Stimulated activated naive CD8-positive, alpha-beta T cell treated with anti-CD3 and anti-CD28 coated beads, Interleukin-15, amount 100 ng/mL, for 72 hours (primary cell): ENCODE data around the gene LRP1B.

ENCODE experiments used
- ATAC-seq: fragments of 150-1000 bp; cut with Tn5 transposase; 2 replicates; pipeline ENCODE4 v1.10.0; 2021; ENCODE audit warnings: mild to moderate bottlenecking, moderate library complexity
- DNase-seq, 2 donors: peaks; one replicate each; pipeline ENCODE4 v3.0.0; 2021 to 2022
- H3K27ac Mint-ChIP-seq, 2 donors: one replicate each; pipeline ENCODE4 v1.8.0; 2022; ENCODE audit warnings: mild to moderate bottlenecking in 2 of 2, mixed read lengths in 2 of 2, moderate library complexity in 2 of 2
- H3K27me3 Mint-ChIP-seq: one replicate; pipeline ENCODE4 v1.8.0; 2022; ENCODE audit warnings: mixed read lengths
- H3K4me1 Mint-ChIP-seq: one replicate; pipeline ENCODE4 v1.8.0; 2022; ENCODE audit warnings: mild to moderate bottlenecking, mixed read lengths
- H3K4me3 Mint-ChIP-seq, 2 donors: one replicate each; pipeline ENCODE4 v1.8.0; 2022; ENCODE audit warnings: mild to moderate bottlenecking in 2 of 2, mixed read lengths in 2 of 2, moderate library complexity in 1 of 2
- H3K9me3 Mint-ChIP-seq, 2 donors: one replicate each; pipeline ENCODE4 v1.8.0; 2022; ENCODE audit warnings: mixed read lengths in 2 of 2

The LRP1B gene

DNA sequence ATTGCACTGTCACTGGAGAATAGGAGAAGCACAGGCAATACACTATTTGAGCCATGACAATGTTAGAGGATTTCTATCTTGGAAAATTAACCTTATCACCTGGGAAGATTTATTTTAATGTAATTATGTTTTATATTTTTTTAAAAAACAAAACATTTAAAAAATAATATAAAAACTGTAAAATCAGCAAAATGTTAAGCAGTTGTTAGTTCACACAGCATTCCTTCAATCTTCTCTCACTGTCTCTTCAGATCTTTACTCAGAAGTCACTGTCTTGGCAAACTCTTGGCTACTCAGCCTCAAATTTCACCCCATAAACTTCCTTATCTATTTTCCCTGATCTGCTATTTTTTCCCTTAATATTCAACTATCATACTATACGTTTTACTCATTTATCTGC is 1322.6 kb downstream of the LRP1B start:
- Mint-ChIP-seq H3K27me3 (no peaks in the 10 kb centered on the region), H3K27ac (no peak overlapping the region), H3K4me1 (no peaks in the 10 kb centered on the region), H3K9me3 (peaks cover 0 to 6% of the 10 kb centered on the region in 2 donors), H3K4me3 (no peak overlapping the region)
- no peak for ATAC-seq
- DNase-seq: no peak

DNA sequence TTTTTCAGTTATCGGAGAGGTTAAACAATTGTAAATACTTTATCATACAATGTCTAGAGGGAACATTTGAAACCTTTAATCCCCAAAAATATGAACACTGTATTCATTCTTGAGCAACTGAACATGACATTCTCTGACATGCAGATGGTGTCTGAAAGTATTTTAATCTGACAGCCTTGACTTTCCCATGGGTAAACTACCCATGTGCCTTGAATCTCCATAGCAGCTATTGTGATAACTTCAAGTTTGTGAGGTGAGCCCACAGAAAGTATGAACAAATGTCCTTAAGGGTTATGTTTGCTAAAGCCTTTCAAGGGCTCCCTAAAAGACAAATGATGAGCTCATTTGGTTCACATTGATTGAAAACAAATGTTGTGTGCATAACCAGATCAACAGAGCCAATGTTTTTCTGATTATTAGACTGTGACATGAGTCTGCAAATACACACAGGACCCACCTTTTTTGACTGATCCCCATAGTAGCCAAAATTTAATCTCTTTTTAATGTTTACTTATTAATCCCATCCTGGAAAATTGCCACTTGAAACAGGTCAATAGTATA is 1326.0 kb downstream of the LRP1B start:
- Mint-ChIP-seq H3K4me3 (no peak overlapping the region), H3K9me3 (peaks cover 5 to 17% of the 10 kb centered on the region in 2 donors), H3K27me3 (no peaks in the 10 kb centered on the region), H3K4me1 (no peaks in the 10 kb centered on the region), H3K27ac (no peak overlapping the region)
- no peak for DNase-seq
- no peak for ATAC-seq

DNA sequence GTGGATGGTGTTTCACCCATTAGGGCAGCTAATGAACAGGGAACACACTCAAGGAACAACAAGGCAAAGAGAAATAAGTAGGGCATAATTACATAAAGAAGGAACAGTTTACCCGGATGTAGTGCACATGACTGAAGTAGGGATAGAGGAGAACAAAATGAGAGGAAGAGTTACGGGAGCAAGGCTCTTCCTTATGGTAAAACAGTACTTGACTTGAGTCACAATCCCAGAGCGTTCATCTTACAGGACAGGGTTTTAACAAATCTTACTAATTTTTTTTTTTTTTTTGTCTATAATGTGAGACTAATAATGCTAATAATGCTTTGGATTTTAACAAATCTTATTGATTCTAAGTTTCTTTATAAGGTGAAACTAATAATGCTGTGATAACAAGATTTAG is 1329.5 kb downstream of the LRP1B start:
- Mint-ChIP-seq H3K9me3 (peaks cover 9 to 12% of the 10 kb centered on the region in 2 donors), H3K27me3 (no peaks in the 10 kb centered on the region), H3K27ac (no peak overlapping the region), H3K4me1 (no peaks in the 10 kb centered on the region), H3K4me3 (no peak overlapping the region)
- DNase-seq (no peak), ATAC-seq (no peak)

GRCh38 chr2:140797718-140798117 is 1333.1 kb downstream of the LRP1B start:
- Mint-ChIP-seq H3K9me3 (peaks cover 9 to 12% of the 10 kb centered on the region in 2 donors), H3K4me3 (no peak overlapping the region), H3K4me1 (no peaks in the 10 kb centered on the region)

GRCh38 chr2:140791802-140792201 is 1339.0 kb downstream of the LRP1B start:
- no peak for ATAC-seq
- H3K4me3 Mint-ChIP-seq: no peak overlapping the region

More at GRCh38 chr2:140797718-140798117, 1333.1 kb downstream of the LRP1B start:
- Mint-ChIP-seq H3K27me3 (no peaks in the 10 kb centered on the region), H3K27ac (no peak overlapping the region)
- ATAC-seq (no peak), DNase-seq (no peak)

DNA sequence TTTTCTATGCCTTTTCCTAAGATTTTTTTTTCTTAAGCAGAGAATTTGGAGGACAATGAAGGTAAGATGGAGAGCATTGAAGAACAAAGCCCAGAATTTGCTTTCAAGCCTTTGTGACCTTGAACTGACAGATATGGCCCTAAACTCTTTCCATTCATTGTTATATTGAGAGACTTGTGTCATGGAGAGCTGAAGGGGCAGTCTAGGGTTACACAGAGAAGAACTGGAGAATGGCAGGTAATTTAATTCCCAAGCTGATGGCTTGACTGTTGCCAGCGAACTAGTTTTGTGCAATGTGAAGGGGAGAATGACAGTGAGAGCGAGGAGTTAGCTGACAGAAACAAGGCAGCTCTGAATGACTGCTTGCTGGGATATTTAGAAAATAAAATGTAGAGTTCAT is 1344.2 kb downstream of the LRP1B start:
- Mint-ChIP-seq H3K9me3 (peaks cover 11 to 28% of the 10 kb centered on the region in 2 donors), H3K4me1 (no peaks in the 10 kb centered on the region), H3K4me3 (no peak overlapping the region), H3K27me3 (no peaks in the 10 kb centered on the region), H3K27ac (no peak overlapping the region)
- no peak for ATAC-seq
- DNase-seq: no peak

More at GRCh38 chr2:140791802-140792201, 1339.0 kb downstream of the LRP1B start:
- H3K9me3 Mint-ChIP-seq: peaks cover 8 to 17% of the 10 kb centered on the region in 2 donors
- H3K27ac Mint-ChIP-seq: no peak overlapping the region
- no peaks in the 10 kb centered on the region for H3K4me1 Mint-ChIP-seq
- no peak for DNase-seq
- no peaks in the 10 kb centered on the region for H3K27me3 Mint-ChIP-seq

- peaks cover 5 to 8% of the 10 kb centered on the region in 2 donors for H3K9me3 Mint-ChIP-seq
- H3K27me3 Mint-ChIP-seq: no peaks in the 10 kb centered on the region
- H3K27ac Mint-ChIP-seq: no peak overlapping the region
- ATAC-seq (no peak), DNase-seq (no peak)
- H3K4me3 Mint-ChIP-seq: no peak overlapping the region
- no peaks in the 10 kb centered on the region for H3K4me1 Mint-ChIP-seq
These were observed 1355.4 kb downstream of the LRP1B start for GRCh38 chr2:140775411-140775810.

GRCh38 chr2:140770645-140771044 is 1360.2 kb downstream of the LRP1B start:
- no peak overlapping the region for H3K27ac Mint-ChIP-seq
- no peaks in the 10 kb centered on the region for H3K27me3 Mint-ChIP-seq
- H3K4me3 Mint-ChIP-seq: no peak overlapping the region
- DNase-seq (no peak), ATAC-seq (no peak)
- H3K9me3 Mint-ChIP-seq: peaks cover 5 to 8% of the 10 kb centered on the region in 2 donors
- no peaks in the 10 kb centered on the region for H3K4me1 Mint-ChIP-seq

DNA sequence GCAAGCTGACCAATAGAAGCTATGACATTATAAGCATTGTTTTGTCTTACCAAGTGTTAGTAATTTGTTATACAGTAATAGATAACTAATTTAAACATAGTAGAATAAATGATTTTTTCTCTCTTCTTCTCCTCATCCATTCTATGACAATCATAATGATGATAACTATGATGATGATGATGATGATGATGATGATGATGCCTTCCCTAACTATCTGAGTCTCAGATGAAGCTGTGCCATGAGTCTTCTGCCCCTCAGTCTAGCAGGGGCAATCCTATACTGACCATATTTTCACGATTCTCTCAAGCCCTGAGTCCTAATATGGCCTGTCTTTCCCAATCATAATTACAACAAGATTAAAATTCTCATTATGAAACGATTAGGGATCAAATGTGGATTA is 1369.0 kb downstream of the LRP1B start:
- ATAC-seq (no peak), DNase-seq (no peak)
- Mint-ChIP-seq H3K27me3 (no peaks in the 10 kb centered on the region), H3K4me1 (no peaks in the 10 kb centered on the region), H3K9me3 (peaks cover 0 to 3% of the 10 kb centered on the region in 2 donors), H3K4me3 (no peak overlapping the region), H3K27ac (no peak overlapping the region)

GRCh38 chr2:140759426-140760156 is 1371.2 kb downstream of the LRP1B start:
- ATAC-seq (no peak), DNase-seq (no peak)
- H3K27me3 Mint-ChIP-seq: no peaks in the 10 kb centered on the region
- H3K9me3 Mint-ChIP-seq: peaks cover 0 to 8% of the 10 kb centered on the region in 2 donors
- H3K4me3 Mint-ChIP-seq: no peak overlapping the region
- H3K4me1 Mint-ChIP-seq: no peaks in the 10 kb centered on the region
- H3K27ac Mint-ChIP-seq: no peak overlapping the region

DNA sequence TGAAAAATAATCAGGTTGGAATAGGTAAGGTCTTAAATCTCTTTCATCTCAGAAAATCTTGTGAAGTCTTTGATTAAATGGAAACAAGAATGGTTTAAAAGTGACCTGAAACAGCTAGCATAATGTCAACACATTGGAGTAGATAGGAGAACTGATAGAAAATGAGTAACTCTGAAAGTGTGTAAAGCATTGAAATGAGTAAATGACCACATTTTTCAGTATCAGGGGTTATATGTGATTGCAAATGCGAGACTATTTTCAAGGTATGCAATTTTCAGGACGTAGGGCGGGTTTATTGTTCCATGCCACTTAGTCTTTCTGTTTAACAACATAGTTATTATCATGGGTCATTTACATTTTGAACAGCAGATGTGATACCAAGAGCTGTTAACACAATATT is 1383.2 kb downstream of the LRP1B start:
- DNase-seq (no peak), ATAC-seq (no peak)
- H3K9me3 Mint-ChIP-seq: peaks cover 0 to under 1% of the 10 kb centered on the region in 2 donors
- H3K4me1 Mint-ChIP-seq: no peaks in the 10 kb centered on the region
- no peak overlapping the region for H3K4me3 Mint-ChIP-seq
- H3K27ac Mint-ChIP-seq: no peak overlapping the region
- no peaks in the 10 kb centered on the region for H3K27me3 Mint-ChIP-seq

DNA sequence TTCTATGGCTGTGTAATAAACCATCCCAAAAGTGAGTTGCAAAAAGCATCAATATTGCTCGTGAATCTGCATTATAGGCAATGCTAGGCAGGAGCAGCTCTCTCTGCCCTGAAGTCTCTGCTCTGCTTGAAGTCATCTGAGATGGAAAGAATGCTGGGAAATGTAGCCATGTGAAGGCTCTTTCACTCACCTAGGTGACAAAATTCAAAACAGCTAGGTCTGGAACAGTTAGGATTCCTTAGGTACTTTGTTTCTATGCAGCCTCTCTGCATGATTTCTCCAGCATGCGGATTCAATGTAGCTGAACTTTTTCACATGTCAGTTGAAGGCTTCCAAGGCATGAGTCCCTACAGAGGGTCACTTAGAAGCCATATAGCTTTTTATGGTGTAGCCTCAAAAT is 1383.7 kb downstream of the LRP1B start:
- ATAC-seq: no peak

DNA sequence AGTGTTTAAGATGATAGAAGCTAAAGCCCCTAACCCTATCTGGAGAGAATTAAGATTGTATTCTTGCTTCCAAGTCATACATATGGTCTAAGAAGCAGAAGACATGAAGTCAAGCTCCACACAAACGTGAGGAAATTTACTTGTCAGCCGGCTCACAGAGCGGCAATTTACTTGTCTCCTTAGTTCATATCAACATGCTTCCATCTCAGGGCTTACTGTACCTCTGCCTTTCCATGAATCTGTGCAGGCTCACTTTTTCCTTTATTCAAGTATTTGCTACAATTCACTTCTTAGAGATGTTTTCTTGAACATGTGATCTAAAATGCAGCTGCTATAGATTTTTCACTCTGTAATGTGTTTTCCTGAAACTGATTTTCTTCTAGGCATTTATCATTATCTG is 1386.4 kb downstream of the LRP1B start:
- no peak for DNase-seq
- Mint-ChIP-seq H3K27me3 (no peaks in the 10 kb centered on the region), H3K9me3 (peaks cover 0 to 8% of the 10 kb centered on the region in 2 donors), H3K4me1 (no peaks in the 10 kb centered on the region), H3K27ac (no peak overlapping the region), H3K4me3 (no peak overlapping the region)
- ATAC-seq: no peak

More for the DNA sequence above, 1383.7 kb downstream of the LRP1B start:
- Mint-ChIP-seq H3K4me3 (no peak overlapping the region), H3K27me3 (no peaks in the 10 kb centered on the region), H3K9me3 (no peaks in the 10 kb centered on the region), H3K4me1 (no peaks in the 10 kb centered on the region), H3K27ac (no peak overlapping the region)
- no peak for DNase-seq

DNA sequence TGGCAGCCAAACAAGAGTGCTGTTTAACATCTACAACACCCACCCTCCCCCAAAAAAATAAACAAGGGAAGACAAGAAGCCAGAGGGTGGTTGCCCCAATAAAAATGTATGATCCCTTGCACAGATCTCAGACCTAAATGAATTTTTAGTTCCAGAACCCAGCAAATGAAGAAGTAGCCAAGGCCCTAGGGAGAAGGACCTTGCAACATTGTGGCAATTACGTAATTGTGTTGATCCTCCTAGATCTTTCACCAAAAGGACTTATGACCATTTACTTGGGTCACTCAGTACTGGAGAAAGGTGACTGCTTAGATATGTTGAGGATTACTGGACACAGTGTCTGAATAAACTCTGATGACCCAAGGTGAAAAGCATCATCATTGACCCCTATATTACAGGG is 1393.8 kb downstream of the LRP1B start:
- ATAC-seq (no peak), DNase-seq (no peak)
- Mint-ChIP-seq H3K4me1 (no peaks in the 10 kb centered on the region), H3K27me3 (no peaks in the 10 kb centered on the region), H3K9me3 (peaks cover 0 to 24% of the 10 kb centered on the region in 2 donors), H3K27ac (no peak overlapping the region), H3K4me3 (no peak overlapping the region)

GRCh38 chr2:140734992-140735391 is 1395.8 kb downstream of the LRP1B start:
- Mint-ChIP-seq H3K4me1 (no peaks in the 10 kb centered on the region), H3K4me3 (no peak overlapping the region), H3K9me3 (peaks cover 8 to 23% of the 10 kb centered on the region in 2 donors), H3K27me3 (no peaks in the 10 kb centered on the region), H3K27ac (no peak overlapping the region)
- DNase-seq: no peak
- ATAC-seq: no peak

DNA sequence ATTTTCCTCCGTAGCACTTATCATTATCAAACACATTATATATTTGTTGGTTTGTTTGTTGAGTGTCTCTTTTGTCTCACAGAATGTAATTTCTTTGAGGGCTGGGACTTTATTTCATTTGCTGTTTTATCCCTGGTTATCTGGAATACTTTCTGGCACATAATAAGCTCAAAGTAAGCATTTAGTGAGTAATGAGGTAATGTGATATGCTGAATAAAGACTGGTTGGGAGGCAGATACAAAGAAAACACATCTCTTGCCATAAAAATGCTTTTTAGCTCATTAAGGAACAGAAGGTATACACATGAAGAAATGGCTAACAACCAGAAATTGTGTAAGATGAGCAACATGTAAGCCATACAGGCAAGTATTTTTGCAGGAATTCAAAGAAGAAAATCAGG is 1411.8 kb downstream of the LRP1B start:
- Mint-ChIP-seq H3K4me3 (no peak overlapping the region), H3K27ac (no peak overlapping the region), H3K9me3 (peaks cover 5 to 14% of the 10 kb centered on the region in 2 donors), H3K27me3 (no peaks in the 10 kb centered on the region), H3K4me1 (no peaks in the 10 kb centered on the region)
- no peak for ATAC-seq
- no peak for DNase-seq
